GM19238 (cell line): ENCODE results near the gene CASQ1.

Source experiments
- DNase-seq: peaks from one replicate; pipeline ENCODE4 v3.0.0; 2011; ENCODE audit warnings: low spot score; ENCODE audit not compliant: insufficient read length

Gene CASQ1

GRCh38 chr1:160226623-160227022 lies 36.2 kb downstream of the CASQ1 start:
- no peak for DNase-seq

GRCh38 chr1:160227034-160227433 lies 36.7 kb downstream of the CASQ1 start:
- DNase-seq, result no peak

GRCh38 chr1:160227561-160227960 lies 37.2 kb downstream of the CASQ1 start:
- no peak for DNase-seq

GRCh38 chr1:160228431-160228830 lies 38.1 kb downstream of the CASQ1 start:
- no peak for DNase-seq

GRCh38 chr1:160232911-160233310 lies 42.5 kb downstream of the CASQ1 start:
- DNase-seq, result no peak

GRCh38 chr1:160236806-160237205 lies 46.4 kb downstream of the CASQ1 start:
- DNase-seq, result no peak

GRCh38 chr1:160237558-160237957 lies 47.2 kb downstream of the CASQ1 start:
- DNase-seq, result no peak

- DNase-seq, result no peak
These were observed 48.0 kb downstream of the CASQ1 start for GRCh38 chr1:160238408-160238807.

GRCh38 chr1:160239582-160240299 lies 49.4 kb downstream of the CASQ1 start:
- DNase-seq, result no peak

GRCh38 chr1:160243767-160244166 lies 53.4 kb downstream of the CASQ1 start:
- DNase-seq, result no peak

GRCh38 chr1:160244209-160244608 lies 53.8 kb downstream of the CASQ1 start:
- no peak for DNase-seq

- DNase-seq, result no peak
These were observed 55.1 kb downstream of the CASQ1 start for GRCh38 chr1:160245434-160245833.

- DNase-seq, result no peak
These were observed 56.7 kb downstream of the CASQ1 start for GRCh38 chr1:160247053-160247452.

- no peak for DNase-seq
These were observed 60.6 kb downstream of the CASQ1 start for GRCh38 chr1:160251011-160251410.
